Neural crest cell (in vitro differentiated cells): Measurements from ENCODE around the gene APPL2. TPM values are rescaled to one million over a fixed set of nuclear protein-coding genes. Genes with fewer than 3 reads are reported as not detected.

Source experiments
- DNase-seq: peaks from one replicate; pipeline ENCODE4 v3.0.0; 2021; ENCODE audit warnings: low read depth, mixed read lengths, low spot score
- H3K27ac Mint-ChIP-seq: one replicate; pipeline ENCODE4 v1.8.0; 2021; ENCODE audit warnings: mild to moderate bottlenecking, mixed read lengths; ENCODE audit not compliant: unreplicated experiment
- H3K27me3 Mint-ChIP-seq: 2 replicates; pipeline ENCODE4 v1.8.0; 2021; ENCODE audit warnings: low read depth, mild to moderate bottlenecking, mixed read lengths
- H3K36me3 Mint-ChIP-seq: 2 replicates; pipeline ENCODE4 v1.8.0; 2021; ENCODE audit warnings: low read depth, mild to moderate bottlenecking, mixed read lengths
- H3K4me1 Mint-ChIP-seq: 2 replicates; pipeline ENCODE4 v1.8.0; 2021; ENCODE audit warnings: mixed read lengths
- H3K4me3 Mint-ChIP-seq: one replicate; pipeline ENCODE4 v1.8.0; 2021; ENCODE audit warnings: mild to moderate bottlenecking, mixed read lengths
- H3K9me3 Mint-ChIP-seq: 2 replicates; pipeline ENCODE4 v1.8.0; 2021; ENCODE audit warnings: mixed read lengths
- CTCF ChIP-seq: fragments of 200-600 bp; sonication (generic); conservative IDR thresholded peaks from 2 replicates; pipeline ENCODE4 v1.5.0; 2021; ENCODE audit warnings: antibody characterized with exemption, mild to moderate bottlenecking
- total RNA-seq: library from RNA; stranded (reverse); gene quantifications from 2 replicates; pipeline ENCODE4 v1.2.1, GENCODE V29; 2021

The APPL2 gene
- total RNA-seq, 1 donor from 2014 or later: 51.8 TPM

- TF ChIP-seq CTCF: no peak
- Mint-ChIP-seq H3K4me3 (no peak overlapping the region), H3K4me1 (peaks cover 19% of the 10 kb centered on the region), H3K36me3 (peaks cover 19% of the 10 kb centered on the region), H3K27me3 (no peaks in the 10 kb centered on the region), H3K27ac (peak overlapping the region; percentile 37), H3K9me3 (no peaks in the 10 kb centered on the region)
- no peak for DNase-seq
These were observed 17.5 kb downstream of the APPL2 start for GRCh38 chr12:105218434-105218833.

GRCh38 chr12:105214670-105215375 is 21.2 kb downstream of the APPL2 start:
- no peak for DNase-seq
- Mint-ChIP-seq H3K4me1 (peaks cover 7% of the 10 kb centered on the region), H3K27ac (peak overlapping the region; percentile 66), H3K4me3 (no peak overlapping the region), H3K36me3 (peaks cover 23% of the 10 kb centered on the region), H3K27me3 (no peaks in the 10 kb centered on the region), H3K9me3 (no peaks in the 10 kb centered on the region)
- TF ChIP-seq CTCF: no peak

- Mint-ChIP-seq H3K4me1 (peaks cover under 1% of the 10 kb centered on the region), H3K27ac (no peak overlapping the region)
- TF ChIP-seq CTCF: no peak
These were observed 21.8 kb downstream of the APPL2 start for GRCh38 chr12:105214148-105214547.

GRCh38 chr12:105212438-105212837 is 23.5 kb downstream of the APPL2 start:
- no peak overlapping the region for H3K4me3 Mint-ChIP-seq
- no peak for TF ChIP-seq CTCF
- no peaks in the 10 kb centered on the region for H3K4me1 Mint-ChIP-seq
- no peaks in the 10 kb centered on the region for H3K9me3 Mint-ChIP-seq
- no peak overlapping the region for H3K27ac Mint-ChIP-seq
- no peaks in the 10 kb centered on the region for H3K27me3 Mint-ChIP-seq
- DNase-seq: no peak
- peaks cover 25% of the 10 kb centered on the region for H3K36me3 Mint-ChIP-seq

More at GRCh38 chr12:105214148-105214547, 21.8 kb downstream of the APPL2 start:
- no peaks in the 10 kb centered on the region for H3K27me3 Mint-ChIP-seq
- H3K9me3 Mint-ChIP-seq: no peaks in the 10 kb centered on the region
- peaks cover 23% of the 10 kb centered on the region for H3K36me3 Mint-ChIP-seq
- DNase-seq: no peak
- H3K4me3 Mint-ChIP-seq: no peak overlapping the region

- Mint-ChIP-seq H3K36me3 (peaks cover 18% of the 10 kb centered on the region), H3K4me3 (no peak overlapping the region), H3K4me1 (no peaks in the 10 kb centered on the region), H3K27ac (no peak overlapping the region), H3K27me3 (no peaks in the 10 kb centered on the region), H3K9me3 (no peaks in the 10 kb centered on the region)
- no peak for TF ChIP-seq CTCF
- DNase-seq: no peak
These were observed 26.9 kb downstream of the APPL2 start for GRCh38 chr12:105209091-105209490.
